Stimulated activated CD4-positive, alpha-beta T cell treated with anti-CD3 and anti-CD28 coated beads, Interleukin-12 subunit alpha, Interleukin-12 subunit beta, amount 100 ng/mL, for 24 hours (primary cell): ENCODE measurements around the gene EPHA8.

Experiments used
- DNase-seq, 2 experiments: peaks; one replicate each; pipeline ENCODE4 v3.0.0-alpha.2; 2020; ENCODE audit warnings: low read depth in 2 of 2

Gene EPHA8

DNA sequence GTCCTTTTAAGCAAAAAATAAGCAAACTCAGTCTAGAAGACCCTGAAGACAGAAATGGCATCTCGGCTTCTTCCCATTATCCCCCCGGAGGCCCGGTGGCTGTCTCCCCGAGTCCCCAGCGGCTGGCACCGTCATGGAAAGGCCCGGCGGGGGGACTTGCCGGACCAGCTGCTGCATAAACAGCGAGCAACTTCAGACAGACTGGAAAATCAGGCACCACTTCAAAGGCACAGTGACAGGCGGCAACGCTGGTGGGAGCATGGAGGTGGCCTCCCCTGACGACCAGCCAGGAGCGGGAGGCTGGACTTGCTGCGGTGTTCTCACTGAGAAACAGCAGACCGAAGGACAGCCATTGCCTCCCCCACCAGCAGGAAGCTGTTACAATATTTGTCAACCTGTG lies 54.8 kb downstream of the EPHA8 start:
- no peak for DNase-seq

DNA sequence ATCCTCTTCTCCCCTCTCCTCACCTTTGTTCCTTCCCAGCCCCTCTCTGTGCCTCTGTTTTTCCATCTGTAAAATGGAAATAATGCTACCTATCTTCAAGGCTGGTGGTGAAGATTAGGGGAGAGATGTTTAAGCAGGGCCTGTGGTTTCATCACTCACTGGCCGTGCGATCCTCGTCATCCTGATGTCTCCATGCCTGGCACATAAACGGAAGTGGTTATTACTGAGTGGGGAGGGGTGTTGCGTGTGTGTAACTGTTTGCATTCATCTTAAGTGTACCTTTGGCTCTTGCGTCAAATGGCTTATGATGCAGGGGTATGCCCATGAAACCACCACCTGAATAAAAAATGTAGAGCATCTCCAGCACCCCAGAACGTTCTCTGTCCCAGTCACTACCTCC lies 56.0 kb downstream of the EPHA8 start:
- no peak for DNase-seq

DNA sequence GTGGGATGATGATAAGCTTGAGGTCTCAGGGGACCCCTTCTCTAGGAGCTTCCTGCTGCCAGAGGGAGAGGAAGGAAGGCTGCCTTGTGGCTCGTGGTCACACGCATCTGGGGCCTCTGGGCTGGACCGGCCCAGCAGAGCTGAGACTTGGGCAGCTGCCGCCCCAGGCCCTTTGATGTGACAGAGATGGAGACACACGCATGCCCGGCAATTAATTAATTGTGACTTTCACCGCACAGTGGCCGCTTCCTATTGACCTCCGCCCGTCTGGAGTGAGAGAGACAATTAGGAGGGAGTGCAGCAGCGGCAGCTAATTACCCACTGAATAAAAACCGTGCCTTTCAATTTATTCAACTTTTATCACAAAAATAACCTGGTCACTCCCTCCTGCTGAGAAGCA lies 56.5 kb downstream of the EPHA8 start:
- DNase-seq = no peak

DNA sequence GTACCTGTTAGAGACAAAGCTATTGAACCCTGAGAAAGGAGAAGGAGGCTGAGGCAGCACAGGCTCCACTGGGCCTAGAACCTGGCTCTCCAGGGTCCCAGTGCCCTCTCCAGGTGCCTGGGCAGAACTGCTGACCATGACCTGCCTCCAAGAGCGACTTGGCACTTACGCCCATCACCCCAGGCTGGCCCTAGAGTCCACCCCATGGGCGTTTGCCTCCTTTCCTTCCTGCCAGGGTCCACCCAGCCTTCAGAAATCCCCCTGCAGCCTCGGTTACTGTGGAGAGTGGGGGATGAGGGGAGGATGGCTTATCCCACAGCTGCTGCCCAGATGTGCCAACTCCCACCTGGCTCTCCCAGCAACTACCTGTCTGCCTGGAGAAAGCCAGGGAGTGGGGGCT lies 58.5 kb downstream of the EPHA8 start:
- DNase-seq = no peak

DNA sequence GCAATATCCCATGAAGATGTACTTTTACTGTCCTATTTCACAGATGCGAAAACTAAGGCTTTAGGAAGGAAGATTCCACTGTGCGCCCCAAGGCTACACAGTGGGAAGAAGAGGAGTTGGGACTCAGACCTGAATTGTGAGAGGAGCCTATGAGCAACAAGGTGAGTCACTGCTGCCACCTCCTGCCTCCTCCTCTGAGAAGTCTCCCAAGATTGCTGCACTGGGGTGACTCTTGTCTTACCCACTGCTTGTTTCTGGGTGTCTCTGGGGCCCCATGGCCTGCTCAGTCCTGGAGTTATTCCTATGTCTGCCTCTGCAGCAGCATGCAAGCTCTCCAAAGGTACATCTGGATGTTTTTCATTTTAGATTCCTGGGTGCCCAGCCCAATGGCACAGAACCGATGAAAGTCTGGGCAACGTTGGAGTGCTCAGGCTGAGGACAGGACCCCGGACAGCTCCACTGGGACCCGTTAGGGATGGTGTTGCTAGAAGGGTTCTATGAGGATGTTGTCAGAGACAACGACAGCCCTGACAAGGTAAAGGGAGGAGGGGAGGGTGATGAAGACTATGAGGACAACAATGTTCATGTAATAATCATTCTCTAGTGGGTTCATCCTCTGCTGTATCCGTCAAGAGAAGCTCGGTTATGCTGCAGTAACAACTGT lies 62.1 kb downstream of the EPHA8 start:
- no peak for DNase-seq

DNA sequence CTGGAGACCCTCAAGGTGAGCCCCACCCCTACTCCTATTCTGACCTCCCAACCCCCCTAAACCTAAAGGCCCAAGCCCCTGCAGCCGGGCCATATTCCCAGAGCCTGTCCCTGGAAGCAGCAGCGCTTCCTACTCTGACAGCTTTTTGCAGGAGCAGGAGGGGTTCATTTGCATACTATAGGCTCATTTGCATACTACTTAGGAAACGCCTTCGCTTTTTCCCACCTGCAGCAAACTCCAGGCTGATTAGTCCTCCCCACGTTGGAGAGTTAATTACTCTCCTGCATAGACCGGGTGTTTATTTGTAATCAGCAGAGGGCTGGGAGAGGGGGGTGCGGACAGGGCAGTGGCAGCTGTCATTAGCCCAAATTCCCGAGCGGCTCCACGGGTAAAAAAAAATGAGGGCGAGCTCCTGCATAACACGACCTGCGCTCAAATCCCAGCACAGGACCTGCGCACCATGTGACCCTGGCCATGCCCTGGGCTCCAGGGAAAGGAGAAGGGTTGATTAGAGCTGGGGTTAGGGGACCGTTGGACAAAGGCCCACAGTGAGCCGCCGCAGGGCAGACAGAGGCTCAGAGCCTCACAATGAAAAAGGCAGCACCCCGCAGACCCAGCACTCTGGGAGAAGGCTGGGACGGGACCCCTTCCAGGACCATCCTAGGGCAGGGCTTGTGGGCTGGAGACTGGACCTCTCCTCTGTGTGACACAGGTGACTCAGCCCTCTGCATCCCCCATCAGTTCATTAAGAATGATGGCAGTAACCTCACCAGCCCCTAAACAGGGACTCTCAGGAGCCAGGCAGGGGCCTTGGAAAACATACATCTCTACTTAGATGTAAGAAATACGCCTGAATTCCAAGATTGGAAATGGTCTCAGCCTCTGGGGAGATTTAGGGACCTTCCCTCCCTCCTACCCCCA lies 63.2 kb downstream of the EPHA8 start:
- DNase-seq = no peak

DNA sequence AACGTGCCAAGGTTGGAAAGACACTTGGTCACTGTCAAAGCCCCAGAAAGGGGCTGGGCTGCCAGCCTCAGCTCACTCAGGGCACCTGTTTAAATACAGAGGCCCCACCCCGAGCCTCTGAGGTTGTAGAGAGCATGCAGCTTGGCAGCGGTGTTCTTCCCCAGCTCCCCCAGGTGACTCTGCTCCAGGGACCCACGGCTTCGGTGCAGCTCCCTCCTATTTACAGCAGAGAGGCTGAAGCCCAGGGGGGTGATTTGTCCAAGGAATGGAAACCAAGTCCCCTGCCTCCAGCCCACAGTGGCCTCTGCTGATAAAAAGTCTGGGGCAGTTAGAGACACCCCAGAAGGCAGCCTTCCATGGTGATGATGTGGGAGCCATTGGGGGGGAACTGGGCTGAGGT lies 64.0 kb downstream of the EPHA8 start:
- DNase-seq = no peak

DNA sequence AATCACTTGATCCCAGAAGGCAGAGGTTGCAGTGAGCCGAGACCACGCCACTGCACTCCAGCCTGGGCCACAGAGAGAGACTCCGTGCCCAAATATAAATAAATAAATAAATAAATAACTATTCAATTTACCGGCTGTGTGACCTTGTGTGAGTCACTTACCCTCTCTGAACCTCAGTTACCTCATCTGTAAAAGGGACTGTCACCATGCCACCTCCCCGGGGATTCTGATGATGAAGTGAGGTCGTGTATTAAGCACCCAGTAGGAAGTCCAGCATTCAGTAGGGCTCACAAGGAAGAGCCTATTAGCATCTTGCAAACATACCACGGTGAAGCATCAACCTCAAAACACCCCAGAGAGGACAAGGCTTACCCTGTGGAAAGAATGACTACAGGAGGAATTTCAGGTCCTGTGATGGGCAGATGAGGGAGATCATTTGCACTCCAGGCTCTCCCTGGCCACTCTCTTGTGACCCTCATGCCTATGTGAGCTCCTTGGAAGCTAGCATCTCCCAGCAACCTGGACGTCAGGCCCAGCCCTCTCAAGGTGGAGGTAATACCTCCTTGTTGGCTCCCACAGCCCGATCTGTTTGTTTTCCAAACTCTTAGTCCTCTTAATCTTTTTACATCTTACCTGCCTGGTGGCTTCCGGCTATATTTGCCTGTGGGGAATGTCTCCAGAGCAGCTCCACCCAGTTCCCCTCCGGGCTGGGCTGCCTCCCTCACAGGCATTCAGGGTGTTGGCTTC lies 65.6 kb downstream of the EPHA8 start:
- no peak for DNase-seq

DNA sequence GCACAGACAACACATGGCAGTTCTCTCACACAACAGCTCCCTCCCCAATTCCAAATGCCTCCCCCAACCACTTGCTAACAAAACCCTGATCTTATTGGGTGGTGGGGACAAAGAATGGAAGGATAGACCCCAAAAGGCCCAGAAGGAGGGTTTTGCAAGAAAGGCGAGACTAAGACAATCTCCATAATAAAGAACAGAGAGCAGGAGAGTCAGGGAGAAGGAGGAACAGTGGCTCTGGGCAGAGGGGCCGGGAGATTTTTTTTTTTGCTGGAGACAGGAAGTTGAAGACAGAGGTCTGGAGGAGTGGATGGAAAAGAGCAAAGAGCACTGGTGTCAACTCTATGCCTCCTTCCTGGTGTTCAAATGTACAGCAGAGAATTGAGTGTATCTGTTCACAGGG lies 66.6 kb downstream of the EPHA8 start:
- no peak for DNase-seq

DNA sequence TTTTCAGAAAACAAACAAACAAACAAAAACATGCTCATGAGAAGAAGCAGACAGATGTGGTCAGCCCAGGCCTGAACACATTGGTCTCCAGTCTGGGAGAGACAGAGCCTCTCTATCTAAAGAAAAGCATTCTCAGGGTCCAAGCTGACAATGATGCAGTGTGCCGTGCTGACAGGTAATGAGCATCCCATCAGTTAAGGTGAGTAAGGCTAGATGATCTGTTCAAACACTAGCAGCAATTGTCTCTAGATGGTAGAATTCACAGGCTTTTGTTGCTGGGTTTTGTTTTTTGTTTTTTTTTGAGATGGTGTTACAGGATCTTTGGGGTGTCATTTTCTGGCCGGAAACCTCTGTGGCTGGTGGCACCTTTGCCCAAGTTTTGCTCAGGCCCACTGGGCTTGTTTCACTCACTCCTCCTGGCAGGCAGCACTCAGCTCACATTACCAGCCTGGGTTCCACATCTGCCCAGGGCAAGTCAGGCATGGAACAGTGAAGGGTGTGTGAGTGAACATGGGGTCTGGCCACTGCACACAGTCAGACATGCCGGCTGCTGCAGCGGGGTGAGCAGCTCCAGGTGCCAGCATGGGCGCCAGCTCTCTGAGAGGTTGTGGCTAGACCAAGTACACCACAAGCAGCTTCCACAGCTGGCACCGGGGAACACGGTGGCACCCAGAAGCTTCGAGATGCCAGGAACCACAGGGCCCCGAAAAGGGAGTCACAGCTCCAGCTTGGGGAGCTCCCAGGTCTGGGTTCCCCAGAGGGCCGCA lies 70.6 kb downstream of the EPHA8 start:
- DNase-seq = no peak

DNA sequence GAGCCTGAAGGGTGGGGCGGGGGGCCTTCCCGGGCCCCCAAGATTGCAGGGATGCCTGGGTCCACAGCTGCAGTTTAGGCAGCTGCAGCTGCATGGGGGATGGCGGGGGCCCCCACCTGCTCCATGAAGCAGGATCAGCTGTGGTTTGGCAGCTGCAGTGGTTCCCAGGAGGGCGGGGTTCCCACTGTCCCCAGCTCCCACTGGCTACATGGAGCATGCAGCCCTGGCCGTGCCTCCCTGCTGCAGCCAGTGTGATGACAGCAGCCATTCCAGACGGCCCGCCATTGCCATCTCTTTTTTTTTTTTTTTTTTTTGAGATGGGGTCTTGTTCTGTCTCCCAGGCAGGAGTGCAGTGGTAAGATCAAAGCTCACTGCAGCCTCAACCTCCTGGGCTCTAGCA lies 72.1 kb downstream of the EPHA8 start:
- no peak for DNase-seq

DNA sequence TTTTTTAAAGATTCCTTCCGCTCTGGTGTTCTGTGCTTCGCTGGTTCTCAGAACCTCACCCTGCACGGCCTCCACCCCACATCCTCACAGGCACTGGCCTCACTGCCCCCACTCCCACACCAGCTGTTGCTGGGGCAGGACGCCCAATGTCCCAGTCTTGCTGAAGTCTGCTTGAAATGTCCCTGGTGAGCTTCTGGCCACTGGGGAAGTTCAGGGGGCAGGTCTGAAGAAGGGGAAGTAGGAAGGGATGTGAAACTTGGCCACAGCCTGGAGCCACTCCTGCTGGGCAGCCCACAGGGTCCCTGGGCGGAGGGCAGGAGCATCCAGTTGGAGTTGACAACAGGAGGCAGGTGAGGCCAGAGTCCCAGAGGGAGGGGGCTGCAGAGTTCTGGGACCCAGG lies 73.1 kb downstream of the EPHA8 start, which contains the start of gene C1QA:
C1QA (plus strand) TSS at position 276 of the 400 bp plus-strand sequence. CDS start 989 bp downstream, outside the sequence.
- no peak for DNase-seq

DNA sequence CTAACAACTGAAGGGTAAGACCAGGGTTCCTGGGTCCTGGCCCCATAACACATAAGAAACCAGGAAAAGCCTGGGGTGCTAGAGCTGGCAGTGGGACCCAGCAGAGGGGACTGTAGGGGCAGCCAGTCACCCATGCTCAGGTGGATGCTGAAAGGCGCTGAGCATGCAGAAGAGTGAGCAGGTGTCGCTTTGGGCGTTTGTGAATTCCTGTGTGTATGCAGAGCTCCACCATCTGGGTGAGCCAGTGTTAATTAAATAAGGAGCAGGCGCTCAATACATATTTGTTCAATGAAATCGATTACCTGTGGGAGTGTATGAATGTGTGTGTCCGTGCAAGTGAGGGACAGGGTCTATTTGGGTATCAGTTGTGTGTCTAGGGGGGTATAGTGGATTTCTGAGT lies 73.6 kb downstream of the EPHA8 start:
- no peak for DNase-seq

DNA sequence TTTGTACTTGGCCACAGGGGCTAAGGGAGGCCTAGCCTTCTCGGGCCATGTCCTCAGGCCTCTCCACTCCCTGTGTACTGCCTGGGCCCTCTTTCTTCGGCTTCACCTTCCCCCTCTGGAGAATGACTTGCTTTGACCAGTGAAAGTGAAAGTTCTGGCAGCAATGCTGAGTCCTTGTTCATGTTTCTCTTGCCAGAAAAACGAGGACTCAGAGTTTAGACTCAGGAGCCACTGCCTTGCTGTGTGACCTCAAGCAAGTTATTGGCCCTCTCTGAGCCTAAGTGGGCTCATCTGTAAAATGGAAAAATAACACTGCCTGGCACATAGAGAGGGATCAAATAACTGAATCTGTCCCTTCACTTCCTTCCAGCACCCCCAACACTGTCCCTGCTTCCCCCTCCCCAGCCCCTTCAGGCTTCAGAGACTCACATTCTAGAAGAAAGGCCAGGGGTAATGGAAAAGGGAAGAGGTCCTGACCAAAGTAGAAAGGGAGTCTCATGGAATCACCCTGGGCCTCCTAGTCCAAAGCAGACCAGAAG lies 74.7 kb downstream of the EPHA8 start:
- DNase-seq = no peak

DNA sequence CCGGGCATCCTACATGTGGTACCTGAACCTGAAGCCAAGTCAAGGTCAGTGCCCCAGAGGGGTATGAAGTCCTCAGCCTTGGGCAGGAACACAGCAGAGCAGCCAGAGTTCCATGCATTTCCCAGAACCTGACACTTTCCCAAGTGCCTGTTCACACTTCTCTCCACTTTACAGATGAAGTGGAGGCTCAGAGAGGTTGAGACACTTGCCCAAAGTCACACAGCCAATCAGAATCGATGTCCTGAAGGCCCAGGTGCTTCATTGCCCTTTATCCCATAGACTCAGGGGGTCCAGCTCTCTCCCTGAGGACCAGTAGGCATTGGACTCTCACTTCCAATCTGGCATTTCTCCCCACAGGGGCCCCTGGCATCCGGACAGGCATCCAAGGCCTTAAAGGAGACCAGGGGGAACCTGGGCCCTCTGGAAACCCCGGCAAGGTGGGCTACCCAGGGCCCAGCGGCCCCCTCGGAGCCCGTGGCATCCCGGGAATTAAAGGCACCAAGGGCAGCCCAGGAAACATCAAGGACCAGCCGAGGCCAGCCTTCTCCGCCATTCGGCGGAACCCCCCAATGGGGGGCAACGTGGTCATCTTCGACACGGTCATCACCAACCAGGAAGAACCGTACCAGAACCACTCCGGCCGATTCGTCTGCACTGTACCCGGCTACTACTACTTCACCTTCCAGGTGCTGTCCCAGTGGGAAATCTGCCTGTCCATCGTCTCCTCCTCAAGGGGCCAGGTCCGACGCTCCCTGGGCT lies 75.4 kb downstream of the EPHA8 start:
- no peak for DNase-seq

DNA sequence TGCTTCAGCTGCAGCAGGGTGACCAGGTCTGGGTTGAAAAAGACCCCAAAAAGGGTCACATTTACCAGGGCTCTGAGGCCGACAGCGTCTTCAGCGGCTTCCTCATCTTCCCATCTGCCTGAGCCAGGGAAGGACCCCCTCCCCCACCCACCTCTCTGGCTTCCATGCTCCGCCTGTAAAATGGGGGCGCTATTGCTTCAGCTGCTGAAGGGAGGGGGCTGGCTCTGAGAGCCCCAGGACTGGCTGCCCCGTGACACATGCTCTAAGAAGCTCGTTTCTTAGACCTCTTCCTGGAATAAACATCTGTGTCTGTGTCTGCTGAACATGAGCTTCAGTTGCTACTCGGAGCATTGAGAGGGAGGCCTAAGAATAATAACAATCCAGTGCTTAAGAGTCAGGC lies 76.0 kb downstream of the EPHA8 start:
- no peak for DNase-seq

DNA sequence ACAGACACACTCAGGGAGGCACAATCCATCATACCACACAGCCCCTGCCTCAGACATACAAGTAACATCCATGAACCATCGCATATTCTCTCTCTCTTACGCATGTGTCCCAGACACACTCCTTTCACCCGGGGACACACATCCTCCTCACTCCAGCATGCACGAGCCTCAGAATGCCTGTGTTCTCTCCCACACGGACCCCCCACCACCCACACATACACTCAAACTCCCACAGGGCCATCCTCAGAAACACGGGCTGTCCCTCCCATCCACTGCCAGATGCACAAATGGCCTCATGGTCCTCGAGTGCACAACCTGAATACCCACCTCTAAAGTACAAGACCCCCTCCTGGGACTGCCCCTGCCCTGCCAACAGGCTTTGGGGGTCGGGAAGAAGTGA lies 78.0 kb downstream of the EPHA8 start:
- no peak for DNase-seq

DNA sequence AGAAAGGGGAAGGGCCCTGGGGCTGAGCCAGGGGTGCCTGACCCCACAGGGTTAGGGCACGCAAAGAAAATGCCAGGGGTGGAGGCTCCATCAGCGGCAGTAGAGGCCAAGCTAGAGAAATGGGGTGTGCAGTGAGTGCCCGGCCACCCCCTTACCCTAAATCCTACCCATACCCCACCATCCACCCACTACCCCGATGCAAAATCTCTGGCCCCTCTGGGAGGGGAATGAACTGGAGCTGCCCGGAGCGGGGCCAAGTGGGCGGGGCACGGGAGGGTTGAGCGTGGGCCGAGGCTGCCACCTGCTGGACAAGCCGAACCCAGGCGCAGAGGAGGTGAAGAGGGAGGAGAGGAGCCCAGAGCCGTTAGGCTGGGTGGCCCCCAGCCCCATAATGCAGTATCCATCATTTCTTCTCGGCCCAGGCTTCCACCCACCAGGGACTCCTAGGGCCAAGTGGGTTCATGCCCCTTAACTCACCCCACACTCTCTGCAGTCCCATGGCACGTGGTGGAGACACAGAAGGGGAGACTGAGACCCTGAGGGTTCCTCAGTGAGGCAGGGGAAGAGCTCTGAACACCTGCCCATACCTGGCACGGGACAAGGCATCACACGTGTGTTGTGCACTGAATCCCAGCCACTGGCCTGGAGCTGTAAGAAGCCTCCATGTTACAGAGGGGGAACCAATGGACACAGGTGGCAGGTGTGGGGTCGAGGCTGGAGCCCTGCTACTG lies 78.8 kb downstream of the EPHA8 start:
- DNase-seq = peak; percentile 46 to 69

DNA sequence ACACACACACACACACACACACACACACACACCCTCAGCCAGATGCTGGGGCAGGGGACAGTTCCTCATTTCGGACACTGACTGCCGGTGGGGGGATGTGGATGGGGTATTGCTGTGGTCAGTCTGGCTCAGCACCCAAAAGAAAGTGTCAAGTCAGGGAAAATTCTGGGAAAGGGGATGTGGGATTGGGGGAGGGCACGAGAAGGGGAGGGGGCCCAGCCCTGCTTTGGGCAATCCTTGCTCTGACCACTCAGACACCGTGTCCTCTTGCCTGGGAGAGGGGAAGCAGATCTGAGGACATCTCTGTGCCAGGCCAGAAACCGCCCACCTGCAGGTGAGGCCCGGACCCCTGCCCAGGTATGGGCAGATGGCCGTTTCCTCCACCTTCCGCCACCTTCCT lies 80.1 kb downstream of the EPHA8 start, which contains the start of gene C1QC:
C1QC (plus strand) TSS at position 253 of the 400 bp plus-strand sequence. CDS start 391 bp downstream, outside the sequence.
- no peak for DNase-seq

DNA sequence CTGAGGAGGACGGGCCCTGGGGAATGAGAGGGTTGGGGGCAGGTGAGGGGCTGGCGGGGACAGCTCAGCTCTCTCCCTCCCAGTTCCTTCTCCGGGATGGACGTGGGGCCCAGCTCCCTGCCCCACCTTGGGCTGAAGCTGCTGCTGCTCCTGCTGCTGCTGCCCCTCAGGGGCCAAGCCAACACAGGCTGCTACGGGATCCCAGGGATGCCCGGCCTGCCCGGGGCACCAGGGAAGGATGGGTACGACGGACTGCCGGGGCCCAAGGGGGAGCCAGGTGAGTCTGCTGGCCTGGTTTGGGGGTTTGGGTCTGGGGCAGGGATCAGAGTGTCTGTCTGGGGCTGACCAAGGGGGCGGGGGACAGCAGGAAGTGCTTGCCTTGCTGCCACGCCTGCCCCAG lies 80.6 kb downstream of the EPHA8 start:
- DNase-seq = no peak
